Panc1 (cell line): Measurements from ENCODE around the gene ADAM12. TPM values are rescaled to one million over a fixed set of nuclear protein-coding genes. Genes with fewer than 3 reads are reported as not detected.

Experiments used
- ATAC-seq: fragments of 200-7000 bp; cut with Tn5 transposase; 2 replicates; pipeline ENCODE4 v1.9.1; 2020; ENCODE audit warnings: mild to moderate bottlenecking, moderate library complexity
- BruUV-seq: library from RNA; stranded (reverse); fragments of 400-500 nt; replicated peaks from 2 replicates; lab custom pipeline; 2021; lab: Mats Ljungman, UMichigan
- CTCF ChIA-PET: fragments of 300-600 bp; sonication (Branson Sonifier 250); formaldehyde crosslinking; loops from one replicate; lab custom pipeline; 2022; ENCODE audit warnings: antibody characterized with exemption; lab: Charles Lee
- POLR2A ChIA-PET: fragments of 300-600 bp; sonication (Branson Sonifier 250); formaldehyde crosslinking; loops from one replicate; lab custom pipeline; 2022; ENCODE audit warnings: antibody characterized with exemption; lab: Charles Lee
- DNase-seq: peaks from one replicate; pipeline ENCODE4 v3.0.0-alpha.2; 2010; ENCODE audit warnings: low read depth, low spot score
- H3K27ac ChIP-seq: 2 replicates; pipeline ENCODE4 v1.5.1; 2011; ENCODE audit warnings: mild to moderate bottlenecking, low read length, inconsistent platforms
- H3K27me3 ChIP-seq: fragments of 200-500 bp; sonication (Bioruptor generic); 2 replicates; pipeline ENCODE4 v1.6.0; 2014; ENCODE audit warnings: low read length, inconsistent platforms; ENCODE audit not compliant: control insufficient read depth, insufficient read depth
- H3K36me3 ChIP-seq: fragments of 200-500 bp; sonication (Bioruptor generic); 2 replicates; pipeline ENCODE4 v1.5.1; 2014; ENCODE audit warnings: inconsistent platforms, mild to moderate bottlenecking, low read length, moderate library complexity; ENCODE audit not compliant: control insufficient read depth, insufficient read depth
- H3K4me1 ChIP-seq: 2 replicates; pipeline ENCODE4 v1.5.1; 2011; ENCODE audit warnings: inconsistent platforms, mild to moderate bottlenecking, low read length, moderate library complexity; ENCODE audit not compliant: control insufficient read depth, insufficient read depth
- H3K4me3 ChIP-seq, 2 experiments: 2 replicates each; pipeline ENCODE4 v1.5.1; 2011 to 2012; ENCODE audit warnings: low read depth in 2 of 2, low read length in 2 of 2, mild to moderate bottlenecking in 2 of 2, inconsistent platforms in 1 of 2, moderate library complexity in 1 of 2
- H3K9me3 ChIP-seq: fragments of 200-500 bp; sonication (Bioruptor generic); 2 replicates; pipeline ENCODE4 v1.5.1; 2014; ENCODE audit warnings: low read depth, mild to moderate bottlenecking, inconsistent platforms, low read length, moderate library complexity; ENCODE audit not compliant: control insufficient read depth, insufficient read depth
- CTCF ChIP-seq: fragments of 450-650 bp; IDR thresholded peaks from 2 replicates; pipeline ENCODE4 v1.5.1; 2017; ENCODE audit warnings: mild to moderate bottlenecking
- POLR2AphosphoS5 ChIP-seq: IDR thresholded peaks from 2 replicates; pipeline ENCODE4 v1.6.1; 2012; ENCODE audit warnings: mild to moderate bottlenecking, low read depth, low read length, moderate library complexity
- REST ChIP-seq, 2 experiments: IDR thresholded peaks; 2 replicates each; pipeline ENCODE4 v1.6.1; 2011 to 2012; ENCODE audit warnings: low read depth in 2 of 2, control low read depth in 1 of 2, low read length in 1 of 2, mild to moderate bottlenecking in 1 of 2, moderate library complexity in 1 of 2; ENCODE audit not compliant: insufficient read depth in 1 of 2
- SIN3A ChIP-seq: IDR thresholded peaks from 2 replicates; pipeline ENCODE4 v1.6.1; 2012; ENCODE audit warnings: low read depth, mild to moderate bottlenecking, low read length, moderate library complexity, borderline replicate concordance; ENCODE audit not compliant: insufficient read depth
- TCF7L2 ChIP-seq: IDR thresholded peaks from 2 replicates; pipeline ENCODE4 v1.6.1; 2011; ENCODE audit warnings: mild to moderate bottlenecking, low read depth, low read length, inconsistent platforms
- in situ Hi-C: cut with HindIII; loops from 2 replicates; pipeline ENCODE4 v1.10.0; 2016; ENCODE audit warnings: low sequenced_read_pairs, low pct_unique_long_range_greater_than_20kb
- intact Hi-C: fragments of 100-400 bp; cut with micrococcal nuclease; formaldehyde crosslinking; loops from one replicate; pipeline ENCODE4 v1.10.0; 2022; ENCODE audit not compliant: unreplicated experiment
- total RNA-seq: library from RNA; stranded (reverse); gene quantifications from one replicate; pipeline ENCODE4 v1.2.1, GENCODE V29; 2021; ENCODE audit not compliant: unreplicated experiment

ADAM12 gene
- total RNA-seq, 1 experiment from 2014 or later: 0.10 TPM

- ATAC-seq: no peak
- in situ Hi-C loops (no loop called here), intact Hi-C loops (no loop called here)
- no peak for DNase-seq
- Histone ChIP-seq H3K9me3 (no peaks in the 10 kb centered on the region), H3K27me3 (peaks cover 4% of the 10 kb centered on the region; the same call in 1 of the 2 replicates), H3K27ac (no peak overlapping the region), H3K36me3 (no peaks in the 10 kb centered on the region), H3K4me1 (no peaks in the 10 kb centered on the region), H3K4me3 (no peak overlapping the region)
- TF ChIP-seq SIN3A (no peak), CTCF (no peak), POLR2AphosphoS5 (no peak), TCF7L2 (no peak), REST (IDR thresholded peaks at IDR 0.05; ENCODE audit: insufficient read depth in 1 of 2, low read depth in 2 of 2, low read length in 1 of 2) (no peak)
- CTCF ChIA-PET: no interaction called here
- POLR2A ChIA-PET: no interaction called here
- BruUV-seq: no TSS peak
Measured at GRCh38 chr10:126209451-126209850, 178.8 kb downstream of the ADAM12 start.

- Histone ChIP-seq H3K9me3 (no peaks in the 10 kb centered on the region), H3K27me3 (peaks cover 4% of the 10 kb centered on the region; the same call in 1 of the 2 replicates), H3K27ac (no peak overlapping the region), H3K4me1 (no peaks in the 10 kb centered on the region), H3K36me3 (no peaks in the 10 kb centered on the region), H3K4me3 (no peak overlapping the region)
- DNase-seq (no peak), ATAC-seq (no peak)
- intact Hi-C loops (no loop called here), in situ Hi-C loops (no loop called here)
- POLR2A ChIA-PET: no interaction called here
- CTCF ChIA-PET: no interaction called here
- BruUV-seq: no TSS peak
- no peak for TF ChIP-seq CTCF
- TF ChIP-seq REST (IDR thresholded peaks at IDR 0.05; ENCODE audit: insufficient read depth in 1 of 2, low read depth in 2 of 2, low read length in 1 of 2): no peak
- no peak for TF ChIP-seq TCF7L2
Measured at GRCh38 chr10:126208726-126209302, 179.5 kb downstream of the ADAM12 start.
